ENCODE results near the gene ELOVL6.
"Not testable (repeated sequence)": the region's sequence is repeated elsewhere in the genome, so short reads cannot be mapped to it uniquely, and the experiment has no call there.

GRCh38 chr4:110039164-110039563, 159.3 kb downstream of the ELOVL6 start:
- not testable (repeated sequence) for TF ChIP-seq SMC3 (conservative IDR thresholded peaks at IDR 0.05; ENCODE audit: poor library complexity); POLR2AphosphoS5 (IDR thresholded peaks at IDR 0.05); TAF1 (IDR thresholded peaks at IDR 0.05; ENCODE audit: low read depth); CTCF (IDR thresholded peaks at IDR 0.05; ENCODE audit: poor library complexity, severe bottlenecking); EP300 (conservative IDR thresholded peaks at IDR 0.05; ENCODE audit: poor library complexity, severe bottlenecking); RAD21 (conservative IDR thresholded peaks at IDR 0.05)
